A673 (cell line): Measurements from ENCODE around the gene MYD88.

Source experiments
- EZH2 ChIP-seq: fragments of 200-600 bp; sonication (generic); IDR thresholded peaks from 2 replicates; pipeline ENCODE4 v1.6.1; 2017; ENCODE audit warnings: borderline replicate concordance, low read depth, mild to moderate bottlenecking, mixed read lengths, antibody characterized with exemption, low read length; ENCODE audit not compliant: poor library complexity, severe bottlenecking
- TF ChIP-seq, protein P1 (sequence below): fragments of 300-800, 200-600 bp; sonication (generic); conservative IDR thresholded peaks from 2 replicates; pipeline ENCODE4 v1.5.1; 2017; ENCODE audit warnings: low read depth, mild to moderate bottlenecking, antibody characterized with exemption, low read length, moderate library complexity, mixed read lengths

DNA sequence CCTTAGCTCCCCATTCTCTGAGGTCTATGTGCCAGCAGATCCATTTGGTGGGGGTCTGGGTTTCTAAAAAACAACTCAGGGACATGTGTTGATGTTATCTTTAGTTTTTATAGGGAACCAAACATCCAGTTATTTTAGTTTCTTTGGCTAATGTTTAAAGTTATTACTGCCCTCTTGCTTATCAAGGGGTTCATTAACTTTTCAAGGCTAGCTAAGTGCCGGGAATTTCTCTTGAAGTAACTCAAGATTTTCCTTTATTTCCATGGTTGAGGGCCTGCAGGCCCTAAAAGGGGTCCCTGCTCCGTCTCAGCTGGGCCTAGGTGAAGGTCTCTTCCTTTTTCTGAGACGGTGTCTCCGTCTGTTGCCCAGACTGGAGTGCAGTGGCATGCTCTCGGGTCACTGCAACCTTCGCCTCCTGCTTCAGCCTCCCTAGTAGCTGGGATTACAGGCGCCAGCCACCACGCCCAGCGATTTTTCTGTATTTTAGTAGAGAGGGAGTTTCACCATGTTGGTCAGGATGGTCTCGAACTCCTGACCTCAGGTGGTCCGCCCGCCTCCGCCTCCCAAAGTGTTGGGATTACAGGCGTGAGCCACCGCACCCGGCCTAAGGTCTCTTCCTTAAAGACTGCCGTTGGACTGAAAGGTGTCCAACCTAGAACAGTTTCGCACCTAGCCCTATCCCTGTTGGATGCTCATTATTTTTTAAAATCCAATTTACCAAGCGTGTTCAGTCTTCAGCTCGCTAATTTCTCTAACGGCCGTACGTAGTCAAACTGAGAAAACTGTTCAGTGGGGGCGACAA, 25.6 kb downstream of the MYD88 start:
- TF ChIP-seq, protein P1, sequence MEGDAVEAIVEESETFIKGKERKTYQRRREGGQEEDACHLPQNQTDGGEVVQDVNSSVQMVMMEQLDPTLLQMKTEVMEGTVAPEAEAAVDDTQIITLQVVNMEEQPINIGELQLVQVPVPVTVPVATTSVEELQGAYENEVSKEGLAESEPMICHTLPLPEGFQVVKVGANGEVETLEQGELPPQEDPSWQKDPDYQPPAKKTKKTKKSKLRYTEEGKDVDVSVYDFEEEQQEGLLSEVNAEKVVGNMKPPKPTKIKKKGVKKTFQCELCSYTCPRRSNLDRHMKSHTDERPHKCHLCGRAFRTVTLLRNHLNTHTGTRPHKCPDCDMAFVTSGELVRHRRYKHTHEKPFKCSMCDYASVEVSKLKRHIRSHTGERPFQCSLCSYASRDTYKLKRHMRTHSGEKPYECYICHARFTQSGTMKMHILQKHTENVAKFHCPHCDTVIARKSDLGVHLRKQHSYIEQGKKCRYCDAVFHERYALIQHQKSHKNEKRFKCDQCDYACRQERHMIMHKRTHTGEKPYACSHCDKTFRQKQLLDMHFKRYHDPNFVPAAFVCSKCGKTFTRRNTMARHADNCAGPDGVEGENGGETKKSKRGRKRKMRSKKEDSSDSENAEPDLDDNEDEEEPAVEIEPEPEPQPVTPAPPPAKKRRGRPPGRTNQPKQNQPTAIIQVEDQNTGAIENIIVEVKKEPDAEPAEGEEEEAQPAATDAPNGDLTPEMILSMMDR, result no peak
- TF ChIP-seq EZH2, result no peak
